Keratinocyte (primary cell): ENCODE data around the gene FAM124A. TPM values are rescaled to one million over a fixed set of nuclear protein-coding genes. Genes with fewer than 3 reads are reported as not detected.

ENCODE experiments used
- DNase-seq: peaks from one replicate; pipeline ENCODE4 v3.0.0-alpha.2; 2011; ENCODE audit warnings: low read depth, missing footprints, low spot score
- FAIRE-seq: peaks from 2 replicates; lab custom pipeline; 2011; peaks lifted over from hg19 to GRCh38; lab: Jason Lieb, UNC
- H2AFZ ChIP-seq: 2 replicates; pipeline ENCODE4 v1.6.0; 2012; ENCODE audit warnings: low read length, control low read depth, inconsistent platforms; ENCODE audit not compliant: control insufficient read depth
- H3K27ac ChIP-seq: 2 replicates; pipeline ENCODE4 v1.5.1; 2011; ENCODE audit warnings: low read length; ENCODE audit not compliant: control insufficient read depth, insufficient read depth
- H3K27me3 ChIP-seq: 3 replicates; pipeline ENCODE4 v1.6.0; 2011; ENCODE audit warnings: low read length; ENCODE audit not compliant: control insufficient read depth, insufficient read depth; ENCODE audit errors: extremely low read depth
- H3K36me3 ChIP-seq, 2 experiments: 2 replicates in 1 of 2; 3 replicates in 1 of 2; pipeline ENCODE4 v1.5.1; 2011; ENCODE audit warnings: low read length in 2 of 2, mild to moderate bottlenecking in 1 of 2; ENCODE audit not compliant: control insufficient read depth in 2 of 2, insufficient read depth in 2 of 2; ENCODE audit errors: extremely low read depth in 1 of 2
- H3K4me1 ChIP-seq: 3 replicates; pipeline ENCODE4 v1.5.1; 2011; ENCODE audit warnings: low read length; ENCODE audit not compliant: control insufficient read depth, insufficient read depth; ENCODE audit errors: extremely low read depth
- H3K4me2 ChIP-seq: 3 replicates; pipeline ENCODE4 v1.6.0; 2011; ENCODE audit warnings: low read depth, low read length; ENCODE audit not compliant: control insufficient read depth, insufficient read depth; ENCODE audit errors: extremely low read depth
- H3K4me3 ChIP-seq, 3 experiments: fragments of 200-600 bp in 1 of 3; sonication (generic) in 1 of 3; 2 replicates in 2 of 3; 3 replicates in 1 of 3; pipeline ENCODE4 v1.5.1; 2011 to 2016; ENCODE audit warnings: low read length in 3 of 3, mild to moderate bottlenecking in 3 of 3, control low read depth in 2 of 3, inconsistent platforms in 1 of 3, low read depth in 1 of 3, mixed read lengths in 1 of 3, mixed run types in 1 of 3, moderate library complexity in 1 of 3; ENCODE audit not compliant: control insufficient read depth in 2 of 3, insufficient read depth in 2 of 3; ENCODE audit errors: extremely low read depth in 1 of 3
- H3K79me2 ChIP-seq: 2 replicates; pipeline ENCODE4 v1.6.0; 2012; ENCODE audit warnings: low read length; ENCODE audit not compliant: control insufficient read depth, insufficient read depth
- H3K9ac ChIP-seq: 3 replicates; pipeline ENCODE4 v1.6.0; 2011; ENCODE audit warnings: low read length; ENCODE audit not compliant: control insufficient read depth, insufficient read depth; ENCODE audit errors: extremely low read depth
- H3K9me1 ChIP-seq: 3 replicates; pipeline ENCODE4 v1.6.0; 2011; ENCODE audit warnings: low read length; ENCODE audit not compliant: control insufficient read depth, insufficient read depth; ENCODE audit errors: extremely low read depth
- H3K9me3 ChIP-seq: 2 replicates; pipeline ENCODE4 v1.5.1; 2012; ENCODE audit warnings: low read depth, low read length; ENCODE audit not compliant: control insufficient read depth
- H4K20me1 ChIP-seq: 3 replicates; pipeline ENCODE4 v1.6.0; 2011; ENCODE audit warnings: low read length; ENCODE audit not compliant: control insufficient read depth, insufficient read depth; ENCODE audit errors: extremely low read depth
- EZH2 ChIP-seq: IDR thresholded peaks from one replicate; pipeline ENCODE4 v1.6.1; 2012; ENCODE audit warnings: inconsistent platforms, mild to moderate bottlenecking, low read length, moderate library complexity
- dilution Hi-C: fragments of 300-500 bp; cut with MboI; formaldehyde crosslinking; loops from one replicate; pipeline ENCODE4 v1.7.0; 2020; ENCODE audit warnings: low sequenced_read_pairs; ENCODE audit not compliant: extremely low pct_ligation_motif_present
- polyA plus RNA-seq, 5 experiments: library from polyadenylated mRNA; depleted of rRNA in 3 of 5; stranded (reverse) in 3 of 5; stranded (forward) in 1 of 5; unstranded in 1 of 5; fragments of >200 nt; gene quantifications; 1 replicate in 1 of 5; 2 replicates in 3 of 5; 3 replicates in 1 of 5; pipeline versions ENCODE4 v1.2.1 to v1.2.3, GENCODE V29; 2011 to 2012; ENCODE audit warnings: missing spikeins in 2 of 5, low read depth in 1 of 5, low replicate concordance in 1 of 5
- TF ChIP-seq, protein P1 (sequence below), 3 experiments: IDR thresholded peaks in 1 of 3; conservative IDR thresholded peaks in 1 of 3; optimal IDR thresholded peaks in 1 of 3; 2 replicates in 2 of 3; 3 replicates in 1 of 3; pipeline versions ENCODE3 to v1.5.1; 2011; ENCODE audit warnings: low read length in 3 of 3, mild to moderate bottlenecking in 3 of 3, moderate library complexity in 2 of 3, control low read depth in 1 of 3, inconsistent platforms in 1 of 3; ENCODE audit not compliant: insufficient read depth in 2 of 3; ENCODE audit errors: extremely low read depth in 1 of 3

FAM124A gene
- polyA plus RNA-seq, 1 donor (not counting 4 experiments of a cell fraction or from before 2014, with no cell fraction given): 0.05 TPM

DNA sequence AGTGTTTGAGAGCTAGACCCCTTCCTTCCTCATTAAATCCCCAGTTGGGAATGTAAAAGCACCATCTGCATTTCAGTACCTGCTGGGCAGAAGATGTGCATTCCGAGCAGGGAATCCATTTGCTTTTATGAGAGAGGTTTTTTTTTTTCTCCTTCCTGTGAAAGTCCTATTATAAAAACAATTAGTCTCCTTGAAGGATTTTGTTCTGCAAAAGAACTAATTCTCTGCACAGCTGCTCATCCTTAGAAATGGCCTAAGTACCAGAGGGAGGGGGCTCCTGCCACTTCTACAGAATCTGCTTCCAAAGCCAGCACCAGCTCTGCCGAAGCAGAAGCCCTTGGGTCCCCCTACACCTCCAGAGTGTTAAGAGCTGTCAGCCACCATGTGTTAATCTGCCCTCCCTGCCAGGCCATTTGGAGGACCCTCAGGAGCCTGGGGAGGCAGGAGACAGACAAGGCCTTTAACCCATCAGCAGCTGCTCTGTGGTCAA is 80.9 kb downstream of the FAM124A start:
- H3K9me1 ChIP-seq: no peaks in the 10 kb centered on the region
- no peak for FAIRE-seq

DNA sequence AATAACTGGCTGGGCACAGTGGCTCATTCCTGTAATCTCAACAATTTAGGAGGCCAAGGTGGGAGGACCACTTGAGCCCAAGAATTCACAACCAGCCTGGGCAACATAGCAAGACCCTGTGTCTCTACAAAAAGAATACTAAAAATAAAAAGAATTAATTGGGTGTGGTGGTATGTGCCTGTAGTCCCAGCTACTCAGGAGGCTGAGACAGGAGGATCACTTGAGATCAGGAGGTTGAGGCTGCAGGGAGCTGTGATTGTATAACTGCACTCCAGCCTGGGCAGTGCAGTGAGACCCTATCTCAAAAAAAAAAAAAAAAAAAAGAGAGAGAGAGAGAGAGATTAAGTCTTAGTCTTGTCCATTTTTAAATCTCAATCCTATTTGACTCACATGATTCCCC is 81.7 kb downstream of the FAM124A start:
- H3K79me2 ChIP-seq: no peaks in the 10 kb centered on the region
- no peak overlapping the region for H3K27ac ChIP-seq
- dilution Hi-C loops: no loop called here
- H3K4me3 ChIP-seq: no peak overlapping the region
- H3K4me1 ChIP-seq: no peaks in the 10 kb centered on the region
- H3K36me3 ChIP-seq: no peaks in the 10 kb centered on the region
- H3K4me2 ChIP-seq: no peak overlapping the region
- H4K20me1 ChIP-seq: no peaks in the 10 kb centered on the region
- H3K9ac ChIP-seq: no peak overlapping the region
- TF ChIP-seq, protein P1, sequence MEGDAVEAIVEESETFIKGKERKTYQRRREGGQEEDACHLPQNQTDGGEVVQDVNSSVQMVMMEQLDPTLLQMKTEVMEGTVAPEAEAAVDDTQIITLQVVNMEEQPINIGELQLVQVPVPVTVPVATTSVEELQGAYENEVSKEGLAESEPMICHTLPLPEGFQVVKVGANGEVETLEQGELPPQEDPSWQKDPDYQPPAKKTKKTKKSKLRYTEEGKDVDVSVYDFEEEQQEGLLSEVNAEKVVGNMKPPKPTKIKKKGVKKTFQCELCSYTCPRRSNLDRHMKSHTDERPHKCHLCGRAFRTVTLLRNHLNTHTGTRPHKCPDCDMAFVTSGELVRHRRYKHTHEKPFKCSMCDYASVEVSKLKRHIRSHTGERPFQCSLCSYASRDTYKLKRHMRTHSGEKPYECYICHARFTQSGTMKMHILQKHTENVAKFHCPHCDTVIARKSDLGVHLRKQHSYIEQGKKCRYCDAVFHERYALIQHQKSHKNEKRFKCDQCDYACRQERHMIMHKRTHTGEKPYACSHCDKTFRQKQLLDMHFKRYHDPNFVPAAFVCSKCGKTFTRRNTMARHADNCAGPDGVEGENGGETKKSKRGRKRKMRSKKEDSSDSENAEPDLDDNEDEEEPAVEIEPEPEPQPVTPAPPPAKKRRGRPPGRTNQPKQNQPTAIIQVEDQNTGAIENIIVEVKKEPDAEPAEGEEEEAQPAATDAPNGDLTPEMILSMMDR (optimal IDR thresholded peaks at IDR 0.05 in 1 of 3, IDR thresholded peaks at IDR 0.05 in 1 of 3, conservative IDR thresholded peaks at IDR 0.05 in 1 of 3; ENCODE audit: extremely low read depth in 1 of 3, insufficient read depth in 2 of 3, low read length in 3 of 3): no peak
- no peak for TF ChIP-seq EZH2
- no peak overlapping the region for H2AFZ ChIP-seq
- no peaks in the 10 kb centered on the region for H3K9me1 ChIP-seq
- peak; percentile 46 for FAIRE-seq
- no peaks in the 10 kb centered on the region for H3K9me3 ChIP-seq
- DNase-seq: no peak
- no peaks in the 10 kb centered on the region for H3K27me3 ChIP-seq

More for the DNA sequence above, 80.9 kb downstream of the FAM124A start:
- no peak for DNase-seq
- Histone ChIP-seq H3K79me2 (no peaks in the 10 kb centered on the region), H3K27me3 (no peaks in the 10 kb centered on the region), H3K9ac (no peak overlapping the region), H3K4me2 (no peak overlapping the region), H3K36me3 (no peaks in the 10 kb centered on the region), H2AFZ (no peak overlapping the region), H3K9me3 (no peaks in the 10 kb centered on the region), H4K20me1 (no peaks in the 10 kb centered on the region), H3K4me3 (no peak overlapping the region), H3K27ac (no peak overlapping the region), H3K4me1 (no peaks in the 10 kb centered on the region)
- TF ChIP-seq, protein P1 (optimal IDR thresholded peaks at IDR 0.05 in 1 of 3, IDR thresholded peaks at IDR 0.05 in 1 of 3, conservative IDR thresholded peaks at IDR 0.05 in 1 of 3; ENCODE audit: extremely low read depth in 1 of 3, insufficient read depth in 2 of 3, low read length in 3 of 3): no peak
- TF ChIP-seq EZH2: no peak
- dilution Hi-C loops: no loop called here
